ENCODE data around the gene NPBWR2.

GRCh38 chr20:64142590-64142989 is 35.2 kb upstream of the NPBWR2 start:
- TF ChIP-seq CTCF (optimal IDR thresholded peaks at IDR 0.05 in 1 of 3, IDR thresholded peaks at IDR 0.05 in 1 of 3, conservative IDR thresholded peaks at IDR 0.05 in 1 of 3; ENCODE audit: extremely low read depth in 1 of 3, insufficient read depth in 2 of 3, low read length in 3 of 3), result no peak
- TF ChIP-seq EZH2 (IDR thresholded peaks at IDR 0.05; ENCODE audit: low read length), result no peak

Measured in keratinocyte (primary cell).